ENCODE results near the gene DCUN1D2. TPM values are rescaled to one million over a fixed set of nuclear protein-coding genes. Genes with fewer than 3 reads are reported as not detected.

DCUN1D2 gene
- total and polyA plus RNA-seq, 10 of the 15 experiments (the other 5 are each of a cell fraction or from before 2014, with no cell fraction given): 2.5 to 23.6 (median 9.3) TPM

DNA sequence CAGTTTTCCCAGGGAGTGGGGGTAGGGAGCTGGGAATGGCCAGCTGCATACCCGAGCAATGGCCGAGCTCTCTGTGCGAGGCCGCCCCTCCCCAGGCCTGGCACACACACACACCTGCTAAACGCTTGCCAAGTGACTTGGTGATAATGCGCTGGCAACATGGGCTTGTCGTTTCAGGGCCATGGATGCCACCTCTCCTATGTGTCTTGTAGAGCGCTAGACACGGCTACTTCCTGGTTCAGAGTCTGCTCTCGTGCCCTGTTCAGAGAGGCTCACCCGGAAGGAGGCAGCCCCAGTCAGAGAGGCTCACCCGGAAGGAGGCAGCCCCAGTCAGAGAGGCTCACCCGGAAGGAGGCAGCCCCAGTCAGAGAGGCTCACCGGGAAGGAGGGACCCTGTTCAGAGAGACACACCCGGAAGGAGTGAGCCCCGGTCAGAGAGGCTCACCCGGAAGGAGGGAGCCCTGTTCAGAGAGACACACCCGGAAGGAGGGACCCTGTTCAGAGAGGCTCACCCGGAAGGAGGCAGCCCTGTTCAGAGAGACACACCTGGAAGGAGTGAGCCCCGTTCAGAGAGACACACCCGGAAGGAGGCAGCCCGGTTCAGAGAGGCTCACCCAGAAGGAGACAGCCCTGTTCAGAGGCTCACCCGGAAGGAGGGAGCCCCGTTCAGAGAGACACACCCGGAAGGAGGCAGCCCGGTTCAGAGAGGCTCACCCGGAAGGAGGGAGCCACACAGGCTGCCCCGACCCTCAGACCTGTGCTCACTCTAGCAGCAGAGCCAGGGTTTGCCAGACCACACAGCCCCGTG is 41.4 kb downstream of the DCUN1D2 start (continued):
- TF ChIP-seq, protein P1, sequence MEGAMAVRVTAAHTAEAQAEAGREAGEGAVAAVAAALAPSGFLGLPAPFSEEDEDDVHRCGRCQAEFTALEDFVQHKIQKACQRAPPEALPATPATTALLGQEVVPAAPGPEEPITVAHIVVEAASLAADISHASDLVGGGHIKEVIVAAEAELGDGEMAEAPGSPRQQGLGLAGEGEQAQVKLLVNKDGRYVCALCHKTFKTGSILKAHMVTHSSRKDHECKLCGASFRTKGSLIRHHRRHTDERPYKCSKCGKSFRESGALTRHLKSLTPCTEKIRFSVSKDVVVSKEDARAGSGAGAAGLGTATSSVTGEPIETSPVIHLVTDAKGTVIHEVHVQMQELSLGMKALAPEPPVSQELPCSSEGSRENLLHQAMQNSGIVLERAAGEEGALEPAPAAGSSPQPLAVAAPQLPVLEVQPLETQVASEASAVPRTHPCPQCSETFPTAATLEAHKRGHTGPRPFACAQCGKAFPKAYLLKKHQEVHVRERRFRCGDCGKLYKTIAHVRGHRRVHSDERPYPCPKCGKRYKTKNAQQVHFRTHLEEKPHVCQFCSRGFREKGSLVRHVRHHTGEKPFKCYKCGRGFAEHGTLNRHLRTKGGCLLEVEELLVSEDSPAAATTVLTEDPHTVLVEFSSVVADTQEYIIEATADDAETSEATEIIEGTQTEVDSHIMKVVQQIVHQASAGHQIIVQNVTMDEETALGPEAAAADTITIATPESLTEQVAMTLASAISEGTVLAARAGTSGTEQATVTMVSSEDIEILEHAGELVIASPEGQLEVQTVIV (IDR thresholded peaks at IDR 0.05; ENCODE audit: borderline replicate concordance, partially characterized antibody): no peak
- TF ChIP-seq ZNF274 (IDR thresholded peaks at IDR 0.05; ENCODE audit: insufficient read depth, insufficient read length) (no peak), RUNX3 (IDR thresholded peaks at IDR 0.05; ENCODE audit: low read length) (no peak), SIX5 (IDR thresholded peaks at IDR 0.05; ENCODE audit: low read depth, low read length, severe bottlenecking) (peak; percentile 63), KLF5 (IDR thresholded peaks at IDR 0.05; ENCODE audit: partially characterized antibody) (no peak), POLR2AphosphoS5 (IDR thresholded peaks at IDR 0.05; ENCODE audit: low read length) (no peak), POLR2AphosphoS2 (IDR thresholded peaks at IDR 0.05; ENCODE audit: low read depth, low read length) (no peak), NFYB (IDR thresholded peaks at IDR 0.05; ENCODE audit: insufficient read depth, low read depth, low read length) (no peak), RELA (IDR thresholded peaks at IDR 0.05; ENCODE audit: borderline replicate concordance, partially characterized antibody) (no peak), CHD1 (IDR thresholded peaks at IDR 0.05; ENCODE audit: low read depth, low read length) (no peak), MYB (IDR thresholded peaks at IDR 0.05; ENCODE audit: borderline replicate concordance, low read depth, low read length) (no peak), EED (IDR thresholded peaks at IDR 0.05; ENCODE audit: low read depth) (no peak), SMAD1 (IDR thresholded peaks at IDR 0.05; ENCODE audit: low read depth, partially characterized antibody) (no peak), PAX8 (IDR thresholded peaks at IDR 0.05) (no peak), WRNIP1 (IDR thresholded peaks at IDR 0.05; ENCODE audit: borderline replicate concordance, low read depth, low read length) (no peak), TARDBP (IDR thresholded peaks at IDR 0.05; ENCODE audit: borderline replicate concordance) (no peak), SREBF2 (IDR thresholded peaks at IDR 0.05; ENCODE audit: low read length) (no peak)
- TF ChIP-seq, protein P2, sequence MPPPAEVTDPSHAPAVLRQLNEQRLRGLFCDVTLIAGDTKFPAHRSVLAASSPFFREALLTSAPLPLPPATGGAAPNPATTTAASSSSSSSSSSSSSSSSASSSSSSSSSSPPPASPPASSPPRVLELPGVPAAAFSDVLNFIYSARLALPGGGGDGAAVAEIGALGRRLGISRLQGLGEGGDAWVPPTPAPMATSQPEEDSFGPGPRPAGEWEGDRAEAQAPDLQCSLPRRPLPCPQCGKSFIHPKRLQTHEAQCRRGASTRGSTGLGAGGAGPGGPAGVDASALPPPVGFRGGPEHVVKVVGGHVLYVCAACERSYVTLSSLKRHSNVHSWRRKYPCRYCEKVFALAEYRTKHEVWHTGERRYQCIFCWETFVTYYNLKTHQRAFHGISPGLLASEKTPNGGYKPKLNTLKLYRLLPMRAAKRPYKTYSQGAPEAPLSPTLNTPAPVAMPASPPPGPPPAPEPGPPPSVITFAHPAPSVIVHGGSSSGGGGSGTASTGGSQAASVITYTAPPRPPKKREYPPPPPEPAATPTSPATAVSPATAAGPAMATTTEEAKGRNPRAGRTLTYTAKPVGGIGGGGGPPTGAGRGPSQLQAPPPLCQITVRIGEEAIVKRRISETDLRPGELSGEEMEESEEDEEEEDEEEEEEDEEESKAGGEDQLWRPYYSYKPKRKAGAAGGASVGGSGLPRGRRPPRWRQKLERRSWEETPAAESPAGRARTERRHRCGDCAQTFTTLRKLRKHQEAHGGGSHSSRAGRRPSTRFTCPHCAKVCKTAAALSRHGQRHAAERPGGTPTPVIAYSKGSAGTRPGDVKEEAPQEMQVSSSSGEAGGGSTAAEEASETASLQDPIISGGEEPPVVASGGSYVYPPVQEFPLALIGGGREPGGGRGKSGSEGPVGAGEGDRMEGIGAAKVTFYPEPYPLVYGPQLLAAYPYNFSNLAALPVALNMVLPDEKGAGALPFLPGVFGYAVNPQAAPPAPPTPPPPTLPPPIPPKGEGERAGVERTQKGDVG (CRISPR knock-in tag; IDR thresholded peaks at IDR 0.05): no peak
- TF ChIP-seq, protein P3, sequence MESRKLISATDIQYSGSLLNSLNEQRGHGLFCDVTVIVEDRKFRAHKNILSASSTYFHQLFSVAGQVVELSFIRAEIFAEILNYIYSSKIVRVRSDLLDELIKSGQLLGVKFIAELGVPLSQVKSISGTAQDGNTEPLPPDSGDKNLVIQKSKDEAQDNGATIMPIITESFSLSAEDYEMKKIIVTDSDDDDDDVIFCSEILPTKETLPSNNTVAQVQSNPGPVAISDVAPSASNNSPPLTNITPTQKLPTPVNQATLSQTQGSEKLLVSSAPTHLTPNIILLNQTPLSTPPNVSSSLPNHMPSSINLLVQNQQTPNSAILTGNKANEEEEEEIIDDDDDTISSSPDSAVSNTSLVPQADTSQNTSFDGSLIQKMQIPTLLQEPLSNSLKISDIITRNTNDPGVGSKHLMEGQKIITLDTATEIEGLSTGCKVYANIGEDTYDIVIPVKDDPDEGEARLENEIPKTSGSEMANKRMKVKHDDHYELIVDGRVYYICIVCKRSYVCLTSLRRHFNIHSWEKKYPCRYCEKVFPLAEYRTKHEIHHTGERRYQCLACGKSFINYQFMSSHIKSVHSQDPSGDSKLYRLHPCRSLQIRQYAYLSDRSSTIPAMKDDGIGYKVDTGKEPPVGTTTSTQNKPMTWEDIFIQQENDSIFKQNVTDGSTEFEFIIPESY (IDR thresholded peaks at IDR 0.05): no peak
- TF ChIP-seq, protein P4, sequence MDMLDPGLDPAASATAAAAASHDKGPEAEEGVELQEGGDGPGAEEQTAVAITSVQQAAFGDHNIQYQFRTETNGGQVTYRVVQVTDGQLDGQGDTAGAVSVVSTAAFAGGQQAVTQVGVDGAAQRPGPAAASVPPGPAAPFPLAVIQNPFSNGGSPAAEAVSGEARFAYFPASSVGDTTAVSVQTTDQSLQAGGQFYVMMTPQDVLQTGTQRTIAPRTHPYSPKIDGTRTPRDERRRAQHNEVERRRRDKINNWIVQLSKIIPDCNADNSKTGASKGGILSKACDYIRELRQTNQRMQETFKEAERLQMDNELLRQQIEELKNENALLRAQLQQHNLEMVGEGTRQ (IDR thresholded peaks at IDR 0.05; ENCODE audit: borderline replicate concordance, low read depth, low read length): no peak
